B cell (primary cell): ENCODE data around the gene UBASH3B. TPM values are rescaled to one million over a fixed set of nuclear protein-coding genes. Genes with fewer than 3 reads are reported as not detected.

Experiments
- ATAC-seq: fragments of 200-7000 bp; cut with Tn5 transposase; one replicate; pipeline ENCODE4 v1.10.0; 2021; ENCODE audit warnings: low read depth, mild to moderate bottlenecking, moderate number of reproducible peaks, moderate library complexity
- CTCF ChIA-PET: fragments of 350-600 bp; sonication (Branson Sonifier 250); formaldehyde crosslinking; loops from one replicate; lab custom pipeline; 2021; ENCODE audit warnings: antibody characterized with exemption, inconsistent platforms; lab: Charles Lee
- POLR2A ChIA-PET: fragments of 350-600 bp; sonication (Branson Sonifier 250); formaldehyde crosslinking; loops from one replicate; lab custom pipeline; 2021; ENCODE audit warnings: antibody characterized with exemption; lab: Charles Lee
- DNase-seq: peaks from one replicate; pipeline ENCODE4 v3.0.0; 2013
- H2AFZ ChIP-seq: 2 replicates; pipeline ENCODE4 v1.6.1; 2012; ENCODE audit warnings: mild to moderate bottlenecking, low read depth, low read length; ENCODE audit not compliant: insufficient read depth, poor library complexity, severe bottlenecking
- H3K27ac ChIP-seq, 2 donors: 1 replicate in 1 of 2; 2 replicates in 1 of 2; pipeline ENCODE4 v1.5.1; 2012 to 2013; ENCODE audit warnings: low read length in 2 of 2, mild to moderate bottlenecking in 2 of 2, moderate library complexity in 1 of 2
- H3K27me3 ChIP-seq, 4 experiments: fragments of 200-600 bp in 1 of 4; sonication (generic) in 1 of 4; replicated peaks in 1 of 4; 1 replicate in 2 of 4; 2 replicates in 2 of 4; pipeline versions ENCODE4 v1.6.1 to v1.7.0; 2013 to 2016; ENCODE audit warnings: low read length in 3 of 4, mild to moderate bottlenecking in 2 of 4, mixed read lengths in 1 of 4, moderate library complexity in 1 of 4; ENCODE audit not compliant: insufficient read depth in 4 of 4, control insufficient read depth in 3 of 4; ENCODE audit errors: control extremely low read depth in 1 of 4
- H3K36me3 ChIP-seq, 2 experiments: replicated peaks in 1 of 2; 1 replicate in 1 of 2; 2 replicates in 1 of 2; pipeline versions ENCODE4 v1.6.1 to v1.7.1; 2013; ENCODE audit warnings: low read length in 1 of 2; ENCODE audit not compliant: insufficient read depth in 2 of 2, control insufficient read depth in 1 of 2; ENCODE audit errors: control extremely low read depth in 1 of 2, extremely low read depth in 1 of 2
- H3K4me1 ChIP-seq, 2 donors: fragments of 200-600 bp in 1 of 2; sonication (generic) in 1 of 2; 1 replicate in 1 of 2; 2 replicates in 1 of 2; pipeline versions ENCODE4 v1.5.1 to v1.6.1; 2013 to 2017; ENCODE audit warnings: low read length in 2 of 2; ENCODE audit not compliant: control insufficient read depth in 2 of 2, insufficient read depth in 2 of 2
- H3K4me2 ChIP-seq: replicated peaks from 2 replicates; pipeline ENCODE3; 2012; ENCODE audit warnings: mild to moderate bottlenecking, low read depth, low read length; ENCODE audit not compliant: poor library complexity, severe bottlenecking
- H3K4me3 ChIP-seq, 5 experiments: fragments of 200-600 bp in 1 of 5; sonication (generic) in 1 of 5; 1 replicate in 3 of 5; 2 replicates in 2 of 5; pipeline versions ENCODE4 v1.5.1 to v1.7.0; 2011 to 2016; ENCODE audit warnings: low read length in 4 of 5, mild to moderate bottlenecking in 4 of 5, low read depth in 2 of 5, control low read depth in 1 of 5, moderate library complexity in 1 of 5; ENCODE audit not compliant: insufficient read depth in 1 of 5; ENCODE audit errors: control extremely low read depth in 1 of 5, extremely low read depth in 1 of 5
- H3K79me2 ChIP-seq: fragments of 200-600 bp; sonication (generic); one replicate; pipeline ENCODE4 v1.6.0; 2016; ENCODE audit warnings: low read length; ENCODE audit not compliant: control insufficient read depth, insufficient read depth
- H3K9ac ChIP-seq: fragments of 200-600 bp; sonication (generic); 2 replicates; pipeline ENCODE4 v1.6.1; 2017; ENCODE audit warnings: mild to moderate bottlenecking, low read length, moderate library complexity
- H3K9me3 ChIP-seq, 3 donors: one replicate each; pipeline versions ENCODE4 v1.6.1 to v1.7.1; 2013; ENCODE audit warnings: low read length in 2 of 3; ENCODE audit not compliant: control insufficient read depth in 2 of 3, insufficient read depth in 1 of 3; ENCODE audit errors: control extremely low read depth in 1 of 3
- H4K20me1 ChIP-seq: 2 replicates; pipeline ENCODE4 v1.6.0; 2012; ENCODE audit warnings: mild to moderate bottlenecking, low read length; ENCODE audit not compliant: insufficient read depth, control insufficient read depth, poor library complexity, severe bottlenecking
- H3K27ac Mint-ChIP-seq: one replicate; pipeline ENCODE4 v1.8.0; 2021; ENCODE audit warnings: mixed read lengths
- H3K27me3 Mint-ChIP-seq: one replicate; pipeline ENCODE4 v1.8.0; 2021; ENCODE audit warnings: mixed read lengths
- H3K4me1 Mint-ChIP-seq: one replicate; pipeline ENCODE4 v1.8.0; 2021; ENCODE audit warnings: mixed read lengths
- H3K4me3 Mint-ChIP-seq: one replicate; pipeline ENCODE4 v1.8.0; 2021; ENCODE audit warnings: mixed read lengths
- H3K9me3 Mint-ChIP-seq: one replicate; pipeline ENCODE4 v1.8.0; 2022; ENCODE audit warnings: mixed read lengths; ENCODE audit not compliant: insufficient read depth
- EZH2 ChIP-seq: IDR thresholded peaks from 2 replicates; pipeline ENCODE4 v1.6.1; 2012; ENCODE audit warnings: borderline replicate concordance, low read depth, mild to moderate bottlenecking, moderate library complexity, low read length; ENCODE audit not compliant: insufficient read depth, poor library complexity, severe bottlenecking
- WGBS: methylation state at CpG from one replicate; pipeline ENCODE4 v1.1.5; 2013; ENCODE audit warnings: missing lambda C conversion rate; ENCODE audit not compliant: insufficient coverage; 5-methylcytosine and 5-hydroxymethylcytosine counted together
- intact Hi-C: fragments of 100-400 bp; cut with micrococcal nuclease; formaldehyde crosslinking; loops from one replicate; pipeline ENCODE4 v1.10.0; 2022
- polyA plus RNA-seq: library from polyadenylated mRNA; depleted of rRNA; stranded (reverse); fragments of >200 nt; gene quantifications from 2 replicates; pipeline ENCODE4 v1.2.3, GENCODE V29; 2012
- total RNA-seq, 2 donors: library from RNA; stranded (reverse); fragments of 120-200 nt in 1 of 2; gene quantifications; 1 replicate in 1 of 2; 2 replicates in 1 of 2; pipeline versions ENCODE4 v1.2.3 to v1.2.4, GENCODE V29; 2013 to 2022
- TF ChIP-seq, protein P1 (sequence below): fragments of 200-600 bp; IDR thresholded peaks from one replicate; pipeline ENCODE4 v1.8.0; 2022; ENCODE audit warnings: antibody characterized with exemption, mild to moderate bottlenecking

The UBASH3B gene
- total and polyA plus RNA-seq, 2 donors (not counting 1 experiment from before 2014, with no cell fraction given), result 2.3 to 3.6 TPM

DNA sequence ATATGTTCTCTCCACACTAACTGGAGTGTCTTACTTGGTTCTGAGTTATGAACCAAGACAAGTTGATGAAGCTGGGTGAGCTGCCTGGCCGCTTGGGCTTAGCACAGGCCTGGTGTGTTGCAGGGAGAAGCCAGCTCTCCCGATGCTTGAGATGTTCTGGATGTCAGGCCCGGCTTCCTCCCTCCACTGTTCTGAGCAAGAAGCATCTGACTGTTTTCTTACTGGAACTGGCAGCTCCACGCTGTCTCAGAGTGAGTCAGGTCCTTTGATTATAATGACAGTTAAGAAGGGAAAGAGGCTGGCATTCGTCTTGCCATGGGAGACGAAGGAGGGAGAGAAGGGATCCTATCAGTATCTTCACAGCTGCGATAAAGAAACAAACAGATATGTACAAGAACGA, 136.3 kb downstream of the UBASH3B start:
- H3K9me3 Mint-ChIP-seq, result no peaks in the 10 kb centered on the region
- CTCF ChIA-PET, result interaction anchor here (0.6 to 11.9 kb wide), 4 partner anchors 8 to 252 kb away, joined by 3 to 319 read pairs (median 4); no protein-coding TSS in a partner anchor
- peaks cover 4% of the 10 kb centered on the region for H3K4me1 Mint-ChIP-seq
- no peak overlapping the region for H2AFZ ChIP-seq
- H3K4me1 ChIP-seq, result no peaks in the 10 kb centered on the region
- intact Hi-C loops, result no loop called here
- no peaks in the 10 kb centered on the region for H3K27me3 ChIP-seq
- POLR2A ChIA-PET, result interaction anchor here (0.9 kb wide), 1 partner anchor 11 kb away, joined by 5 read pairs; no protein-coding TSS in a partner anchor
- no peak overlapping the region for H3K4me3 ChIP-seq
- H3K9ac ChIP-seq, result no peak overlapping the region
- H3K27ac Mint-ChIP-seq, result no peak overlapping the region
- no peak overlapping the region for H3K27ac ChIP-seq
- DNase-seq (no peak), ATAC-seq (no peak)
- TF ChIP-seq, protein P1, sequence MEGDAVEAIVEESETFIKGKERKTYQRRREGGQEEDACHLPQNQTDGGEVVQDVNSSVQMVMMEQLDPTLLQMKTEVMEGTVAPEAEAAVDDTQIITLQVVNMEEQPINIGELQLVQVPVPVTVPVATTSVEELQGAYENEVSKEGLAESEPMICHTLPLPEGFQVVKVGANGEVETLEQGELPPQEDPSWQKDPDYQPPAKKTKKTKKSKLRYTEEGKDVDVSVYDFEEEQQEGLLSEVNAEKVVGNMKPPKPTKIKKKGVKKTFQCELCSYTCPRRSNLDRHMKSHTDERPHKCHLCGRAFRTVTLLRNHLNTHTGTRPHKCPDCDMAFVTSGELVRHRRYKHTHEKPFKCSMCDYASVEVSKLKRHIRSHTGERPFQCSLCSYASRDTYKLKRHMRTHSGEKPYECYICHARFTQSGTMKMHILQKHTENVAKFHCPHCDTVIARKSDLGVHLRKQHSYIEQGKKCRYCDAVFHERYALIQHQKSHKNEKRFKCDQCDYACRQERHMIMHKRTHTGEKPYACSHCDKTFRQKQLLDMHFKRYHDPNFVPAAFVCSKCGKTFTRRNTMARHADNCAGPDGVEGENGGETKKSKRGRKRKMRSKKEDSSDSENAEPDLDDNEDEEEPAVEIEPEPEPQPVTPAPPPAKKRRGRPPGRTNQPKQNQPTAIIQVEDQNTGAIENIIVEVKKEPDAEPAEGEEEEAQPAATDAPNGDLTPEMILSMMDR, result no peak
- no peak for TF ChIP-seq EZH2
- H4K20me1 ChIP-seq, result no peaks in the 10 kb centered on the region
- H3K27me3 Mint-ChIP-seq, result no peaks in the 10 kb centered on the region
- no peak overlapping the region for H3K4me3 Mint-ChIP-seq
- H3K36me3 ChIP-seq, result no peaks in the 10 kb centered on the region
- H3K4me2 ChIP-seq, result no peak overlapping the region
- no peaks in the 10 kb centered on the region for H3K9me3 ChIP-seq
- WGBS, result 96% methylated on average over 6 of the region's 8 CpGs
- no peaks in the 10 kb centered on the region for H3K79me2 ChIP-seq

DNA sequence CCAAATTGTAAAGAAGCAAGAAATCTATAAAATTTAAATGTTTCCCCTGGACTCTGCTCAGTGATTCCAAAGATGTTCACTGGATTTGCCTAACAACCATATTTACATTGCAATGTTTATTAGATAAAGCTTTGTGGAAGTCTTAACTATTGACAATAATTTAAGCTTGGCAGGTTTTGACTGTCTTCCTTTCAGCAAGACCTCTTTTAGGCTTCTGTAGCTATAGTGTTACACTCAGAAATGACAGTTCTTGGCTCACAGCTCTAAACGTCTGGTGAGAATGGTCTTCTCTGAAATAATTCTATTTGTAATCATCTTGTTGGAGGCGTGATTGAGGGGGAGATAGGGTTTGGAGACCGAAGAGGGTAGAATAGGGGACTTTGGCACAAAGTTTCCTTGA, 138.0 kb downstream of the UBASH3B start:
- POLR2A ChIA-PET, result no interaction called here
- Mint-ChIP-seq H3K4me1 (peaks cover 4% of the 10 kb centered on the region), H3K4me3 (no peak overlapping the region), H3K27me3 (no peaks in the 10 kb centered on the region), H3K27ac (no peak overlapping the region), H3K9me3 (no peaks in the 10 kb centered on the region)
- H3K79me2 ChIP-seq, result no peaks in the 10 kb centered on the region
- ATAC-seq (no peak), DNase-seq (no peak)
- no peak overlapping the region for H3K9ac ChIP-seq
- H4K20me1 ChIP-seq, result no peaks in the 10 kb centered on the region
- H3K36me3 ChIP-seq, result peaks cover 0 to 4% of the 10 kb centered on the region in 2 experiments
- no peak overlapping the region for H3K4me3 ChIP-seq
- H2AFZ ChIP-seq, result no peak overlapping the region
- H3K27ac ChIP-seq, result no peak overlapping the region
- no peaks in the 10 kb centered on the region for H3K27me3 ChIP-seq
- no CpG with 5 or more reads among the region's 3 CpGs for WGBS
- no peaks in the 10 kb centered on the region for H3K9me3 ChIP-seq
- CTCF ChIA-PET, result interaction anchor here (0.9 to 11.9 kb wide), 8 partner anchors 10 to 164 kb away, joined by 3 to 319 read pairs (median 4); no protein-coding TSS in a partner anchor
- H3K4me2 ChIP-seq, result no peak overlapping the region
- no peaks in the 10 kb centered on the region for H3K4me1 ChIP-seq
- no peak for TF ChIP-seq EZH2
- TF ChIP-seq, protein P1, result no peak
- intact Hi-C loops, result no loop called here
